IMR-90 (cell line): ENCODE data around the gene SLC6A17. TPM values are rescaled to one million over a fixed set of nuclear protein-coding genes. Genes with fewer than 3 reads are reported as not detected.

Experiments used
- ATAC-seq: fragments of 200-7000 bp; cut with Tn5 transposase; 2 replicates; pipeline ENCODE4 v1.9.1; 2020; ENCODE audit warnings: low read depth, mild to moderate bottlenecking, moderate library complexity
- BruUV-seq: library from RNA; stranded (reverse); fragments of 400-500 nt; replicated peaks from 2 replicates; lab custom pipeline; 2021; lab: Mats Ljungman, UMichigan
- CTCF ChIA-PET: fragments of 300-600 bp; formaldehyde crosslinking; extraction: SDS; loops from one replicate; lab custom pipeline; 2021; ENCODE audit warnings: antibody characterized with exemption; lab: Yijun Ruan, JAX
- POLR2A ChIA-PET: fragments of 300-600 bp; sonication (Branson Sonifier 250); formaldehyde crosslinking; loops from one replicate; lab custom pipeline; 2022; ENCODE audit warnings: antibody characterized with exemption; ENCODE audit not compliant: unreplicated experiment; lab: Charles Lee
- DNase-seq: peaks from one replicate; pipeline ENCODE4 v3.0.0; 2013
- H2AFZ ChIP-seq: replicated peaks from 2 replicates; pipeline ENCODE3; 2013; ENCODE audit warnings: low read length, mild to moderate bottlenecking; ENCODE audit not compliant: poor library complexity
- H2AK5ac ChIP-seq: 2 replicates; pipeline ENCODE4 v1.6.1; 2013; ENCODE audit warnings: low read depth, low read length, inconsistent platforms
- H2AK9ac ChIP-seq: replicated peaks from 2 replicates; pipeline ENCODE3; 2013; ENCODE audit warnings: mild to moderate bottlenecking, low read depth, low read length, moderate library complexity; ENCODE audit not compliant: poor library complexity
- H2BK120ac ChIP-seq: 2 replicates; pipeline ENCODE4 v1.6.1; 2013; ENCODE audit warnings: low read depth, low read length, inconsistent platforms
- H2BK15ac ChIP-seq: 3 replicates; pipeline ENCODE4 v1.6.1; 2013; ENCODE audit warnings: low read depth, low read length, inconsistent platforms
- H2BK20ac ChIP-seq: 2 replicates; pipeline ENCODE4 v1.6.1; 2013; ENCODE audit warnings: low read depth, mild to moderate bottlenecking, inconsistent platforms, low read length, moderate library complexity
- H2BK5ac ChIP-seq: 2 replicates; pipeline ENCODE4 v1.6.1; 2013; ENCODE audit warnings: mild to moderate bottlenecking, low read depth, low read length, inconsistent platforms; ENCODE audit not compliant: poor library complexity, severe bottlenecking
- H3K14ac ChIP-seq: replicated peaks from 2 replicates; pipeline ENCODE4 v1.6.1; 2013; ENCODE audit warnings: low read depth, low read length, inconsistent platforms
- H3K18ac ChIP-seq: 2 replicates; pipeline ENCODE4 v1.6.1; 2013; ENCODE audit warnings: low read depth, low read length, control low read depth
- H3K23ac ChIP-seq: 2 replicates; pipeline ENCODE4 v1.6.1; 2013; ENCODE audit warnings: low read depth, low read length, inconsistent platforms
- H3K27ac ChIP-seq: 2 replicates; pipeline ENCODE4 v1.5.1; 2013; ENCODE audit warnings: mild to moderate bottlenecking, control low read depth, low read length; ENCODE audit not compliant: insufficient read depth
- H3K27me3 ChIP-seq: 2 replicates; pipeline ENCODE4 v1.6.1; 2013; ENCODE audit warnings: low read length; ENCODE audit not compliant: control insufficient read depth, insufficient read depth
- H3K36me3 ChIP-seq: 2 replicates; pipeline ENCODE4 v1.6.1; 2013; ENCODE audit warnings: low read length, mixed read lengths; ENCODE audit not compliant: control insufficient read depth, insufficient read depth
- H3K4ac ChIP-seq: 2 replicates; pipeline ENCODE4 v1.6.1; 2013; ENCODE audit warnings: low read depth, low read length, inconsistent platforms
- H3K4me1 ChIP-seq: 2 replicates; pipeline ENCODE4 v1.6.1; 2013; ENCODE audit warnings: low read length, mixed read lengths; ENCODE audit not compliant: control insufficient read depth, insufficient read depth
- H3K4me2 ChIP-seq: 2 replicates; pipeline ENCODE4 v1.6.1; 2013; ENCODE audit warnings: low read depth, mild to moderate bottlenecking, control low read depth, low read length, moderate library complexity
- H3K4me3 ChIP-seq: 2 replicates; pipeline ENCODE4 v1.5.1; 2013; ENCODE audit warnings: low read depth, mild to moderate bottlenecking, control low read depth, low read length, moderate library complexity; ENCODE audit not compliant: insufficient read depth
- H3K56ac ChIP-seq: 2 replicates; pipeline ENCODE4 v1.6.1; 2013; ENCODE audit warnings: low read length, inconsistent platforms; ENCODE audit not compliant: insufficient read depth; ENCODE audit errors: extremely low read depth
- H3K79me1 ChIP-seq, 2 experiments: 2 replicates each; pipeline ENCODE4 v1.6.1; 2013; ENCODE audit warnings: low read length in 2 of 2, inconsistent platforms in 1 of 2, low read depth in 1 of 2
- H3K9ac ChIP-seq: 2 replicates; pipeline ENCODE4 v1.6.1; 2013; ENCODE audit warnings: low read depth, low read length, control low read depth
- H3K9me1 ChIP-seq: 2 replicates; pipeline ENCODE4 v1.6.1; 2013; ENCODE audit warnings: low read length, inconsistent platforms; ENCODE audit not compliant: insufficient read depth
- H3K9me3 ChIP-seq: 2 replicates; pipeline ENCODE4 v1.6.1; 2013; ENCODE audit warnings: low read length; ENCODE audit not compliant: control insufficient read depth, insufficient read depth
- H4K20me1 ChIP-seq: 2 replicates; pipeline ENCODE4 v1.6.1; 2013; ENCODE audit warnings: low read length, inconsistent platforms; ENCODE audit not compliant: insufficient read depth
- H4K5ac ChIP-seq: 2 replicates; pipeline ENCODE4 v1.6.1; 2013; ENCODE audit warnings: mild to moderate bottlenecking, low read depth, low read length, control low read depth
- H4K8ac ChIP-seq, 2 experiments: 2 replicates each; pipeline ENCODE4 v1.6.1; 2013; ENCODE audit warnings: low read depth in 2 of 2, low read length in 2 of 2, control low read depth in 1 of 2, inconsistent platforms in 1 of 2
- H4K91ac ChIP-seq: 2 replicates; pipeline ENCODE4 v1.6.1; 2013; ENCODE audit warnings: low read depth, low read length, inconsistent platforms; ENCODE audit not compliant: insufficient read depth
- BHLHE40 ChIP-seq: fragments of 150-350 bp; IDR thresholded peaks from 2 replicates; pipeline ENCODE4 v1.6.1; 2016; ENCODE audit warnings: mild to moderate bottlenecking, low read depth, low read length
- CEBPB ChIP-seq: IDR thresholded peaks from 2 replicates; pipeline ENCODE4 v1.6.1; 2012; ENCODE audit warnings: low read depth, low read length, improper control_type of control experiment
- CHD1 ChIP-seq: IDR thresholded peaks from 2 replicates; pipeline ENCODE4 v1.6.1; 2012; ENCODE audit warnings: low read depth, low read length, improper control_type of control experiment
- CTCF ChIP-seq: conservative IDR thresholded peaks from 2 replicates; pipeline ENCODE4 v1.5.1; 2012; ENCODE audit warnings: mild to moderate bottlenecking, low read depth, low read length, improper control_type of control experiment
- ELK1 ChIP-seq: fragments of 150-350 bp; IDR thresholded peaks from 2 replicates; pipeline ENCODE4 v1.6.1; 2016; ENCODE audit warnings: low read depth, mild to moderate bottlenecking, low read length, moderate library complexity, borderline replicate concordance
- FOS ChIP-seq: fragments of 150-350 bp; IDR thresholded peaks from 2 replicates; pipeline ENCODE4 v1.6.1; 2016; ENCODE audit warnings: low read depth, low read length
- MAFK ChIP-seq: IDR thresholded peaks from 2 replicates; pipeline ENCODE4 v1.6.1; 2012; ENCODE audit warnings: low read depth, low read length, improper control_type of control experiment
- MAZ ChIP-seq: IDR thresholded peaks from 2 replicates; pipeline ENCODE4 v1.6.1; 2012; ENCODE audit warnings: low read depth, mild to moderate bottlenecking, low read length, improper control_type of control experiment, moderate library complexity, borderline replicate concordance
- MXI1 ChIP-seq: IDR thresholded peaks from 2 replicates; pipeline ENCODE4 v1.6.1; 2012; ENCODE audit warnings: low read depth, mild to moderate bottlenecking, low read length, moderate library complexity, borderline replicate concordance
- NFE2L2 ChIP-seq: fragments of 150-350 bp; IDR thresholded peaks from 2 replicates; pipeline ENCODE4 v1.6.1; 2016; ENCODE audit warnings: low read depth, mild to moderate bottlenecking, low read length
- POLR2A ChIP-seq: IDR thresholded peaks from 2 replicates; pipeline ENCODE4 v1.6.1; 2012; ENCODE audit warnings: mild to moderate bottlenecking, low read depth, low read length
- RAD21 ChIP-seq: IDR thresholded peaks from 2 replicates; pipeline ENCODE4 v1.6.1; 2012; ENCODE audit warnings: low read length, improper control_type of control experiment
- RCOR1 ChIP-seq: IDR thresholded peaks from 2 replicates; pipeline ENCODE4 v1.6.1; 2012; ENCODE audit warnings: mild to moderate bottlenecking, low read length, improper control_type of control experiment; ENCODE audit not compliant: insufficient replicate concordance
- RFX5 ChIP-seq: IDR thresholded peaks from 2 replicates; pipeline ENCODE4 v1.8.0; 2012; ENCODE audit warnings: low read depth, mild to moderate bottlenecking, low read length, moderate library complexity
- SMC3 ChIP-seq: fragments of 150-350 bp; IDR thresholded peaks from 2 replicates; pipeline ENCODE4 v1.6.1; 2016; ENCODE audit warnings: low read depth, mild to moderate bottlenecking, antibody characterized with exemption, low read length, moderate library complexity
- USF2 ChIP-seq: fragments of 150-350 bp; IDR thresholded peaks from 2 replicates; pipeline ENCODE4 v1.6.1; 2017; ENCODE audit warnings: mild to moderate bottlenecking, antibody characterized with exemption, low read length, low read depth
- WGBS, 2 experiments: methylation state at CpG; one replicate each; pipeline versions ENCODE4 v1.1.5 to v1.1.7; 2013; ENCODE audit warnings: missing lambda C conversion rate in 2 of 2; ENCODE audit not compliant: insufficient read length in 1 of 2; ENCODE audit errors: extremely low coverage in 2 of 2; 5-methylcytosine and 5-hydroxymethylcytosine counted together
- dilution Hi-C: fragments of 300-500 bp; cut with HindIII; formaldehyde crosslinking; loops from one replicate; pipeline ENCODE4 v1.14.3; 2018; ENCODE audit warnings: low sequenced_read_pairs; ENCODE audit not compliant: unreplicated experiment
- in situ Hi-C: fragments of 300-500 bp; cut with MboI; formaldehyde crosslinking; loops from 3 replicates; pipeline ENCODE4 v1.14.3; 2019; ENCODE audit warnings: low sequenced_read_pairs, inconsistent platforms, mixed read lengths
- intact Hi-C: fragments of 100-400 bp; cut with micrococcal nuclease; formaldehyde crosslinking; loops from 2 replicates; pipeline ENCODE4 v1.10.0; 2022
- polyA plus RNA-seq, 3 experiments: library from polyadenylated mRNA; depleted of rRNA; stranded (reverse); fragments of >200 nt; gene quantifications; 2 replicates each; pipeline ENCODE4 v1.2.3, GENCODE V29; 2012; ENCODE audit warnings: low replicate concordance in 1 of 3
- total RNA-seq: library from RNA; depleted of rRNA; stranded (reverse); fragments of >200 nt; gene quantifications from 2 replicates; pipeline ENCODE4 v1.2.3, GENCODE V29; 2012

Gene SLC6A17
- total and polyA plus RNA-seq, 2 of the 4 experiments (the other 2 are of a cell fraction), result 0.54 to 0.82 TPM

- no peak overlapping the region for H3K4ac ChIP-seq
- H2AFZ ChIP-seq, result peak overlapping the region; percentile 87
- H3K4me3 ChIP-seq, result no peak overlapping the region
- TF ChIP-seq RAD21, result no peak
- no peak for TF ChIP-seq MXI1
- TF ChIP-seq CHD1, result no peak
- TF ChIP-seq MAFK, result no peak
- TF ChIP-seq RFX5, result no peak
- no peak for TF ChIP-seq RCOR1
- TF ChIP-seq ELK1, result no peak
- TF ChIP-seq SMC3, result no peak
- TF ChIP-seq BHLHE40, result no peak
- no peak for TF ChIP-seq POLR2A
- no peak for TF ChIP-seq USF2
- no peak for TF ChIP-seq CTCF
- no peak for TF ChIP-seq FOS
- TF ChIP-seq NFE2L2, result no peak
- TF ChIP-seq MAZ, result no peak
- no peak for TF ChIP-seq CEBPB
- WGBS, 2 experiments, result 4% methylated on average over 14 of the region's 37 CpGs; no CpG with 5 or more reads in 1 of the 2 experiments
- H3K27me3 ChIP-seq, result peaks cover 33% of the 10 kb centered on the region
- no peak overlapping the region for H3K23ac ChIP-seq
- no peak overlapping the region for H2AK5ac ChIP-seq
- no peak overlapping the region for H2BK5ac ChIP-seq
- dilution Hi-C loops, result no loop called here
- H3K79me1 ChIP-seq, result no peaks in the 10 kb centered on the region
- no peak overlapping the region for H3K14ac ChIP-seq
- H3K36me3 ChIP-seq, result no peaks in the 10 kb centered on the region
- H3K4me2 ChIP-seq, result no peak overlapping the region; the same call in 1 of the 2 replicates
- no peak overlapping the region for H2AK9ac ChIP-seq
- H4K20me1 ChIP-seq, result no peaks in the 10 kb centered on the region
- H2BK120ac ChIP-seq, result no peak overlapping the region
- no peak overlapping the region for H4K91ac ChIP-seq
- H3K27ac ChIP-seq, result no peak overlapping the region
- DNase-seq (no peak), ATAC-seq (no peak)
- ChIA-PET POLR2A (no interaction called here), CTCF (no interaction called here)
- no peak overlapping the region for H4K5ac ChIP-seq
- H3K18ac ChIP-seq, result no peak overlapping the region
- intact Hi-C loops, result no loop called here
- H3K56ac ChIP-seq, result no peak overlapping the region
- BruUV-seq, result no TSS peak
- H3K4me1 ChIP-seq, result no peaks in the 10 kb centered on the region
- H3K9me1 ChIP-seq, result no peaks in the 10 kb centered on the region
- H3K9me3 ChIP-seq, result no peaks in the 10 kb centered on the region
- no peak overlapping the region for H3K9ac ChIP-seq
- H2BK20ac ChIP-seq, result no peak overlapping the region
- no peak overlapping the region for H2BK15ac ChIP-seq
- no peak overlapping the region for H4K8ac ChIP-seq
- in situ Hi-C loops, result no loop called here
Measured at GRCh38 chr1:110151175-110151669, 928 bp downstream of the SLC6A17 start.
